Fibroblast of the aortic adventitia (primary cell): Measurements from ENCODE around the gene PPP1R9B. TPM values are rescaled to one million over a fixed set of nuclear protein-coding genes. Genes with fewer than 3 reads are reported as not detected.
A peak's percentile ranks its signal among the peaks of the same experiment; 100 is the strongest.

Experiments used
- DNase-seq: peaks from one replicate; pipeline ENCODE4 v3.0.0-alpha.2; 2010; ENCODE audit warnings: low read depth
- H3K4me3 ChIP-seq: 2 replicates; pipeline ENCODE4 v1.5.1; 2011; ENCODE audit warnings: low read depth, mild to moderate bottlenecking, control low read depth, low read length, moderate library complexity
- CTCF ChIP-seq: IDR thresholded peaks from 2 replicates; pipeline ENCODE4 v1.5.1; 2011; ENCODE audit warnings: mild to moderate bottlenecking, low read length, control low read depth, inconsistent platforms; ENCODE audit not compliant: insufficient read depth
- total RNA-seq: library from RNA; depleted of rRNA; stranded (reverse); fragments of >200 nt; gene quantifications from 2 replicates; pipeline ENCODE4 v1.2.3, GENCODE V29; 2012; ENCODE audit warnings: low replicate concordance

The PPP1R9B gene
- total RNA-seq, 1 donor, result 59.3 TPM

- no peak overlapping the region for H3K4me3 ChIP-seq
- no peak for TF ChIP-seq CTCF
- DNase-seq, result no peak
Observed at GRCh38 chr17:50164697-50164988, 14.2 kb upstream of the PPP1R9B start.

- H3K4me3 ChIP-seq, result no peak overlapping the region
- TF ChIP-seq CTCF, result no peak
- DNase-seq, result no peak
Observed at GRCh38 chr17:50163843-50164696, 13.6 kb upstream of the PPP1R9B start.

GRCh38 chr17:50162466-50163254, 12.2 kb upstream of the PPP1R9B start:
- no peak overlapping the region for H3K4me3 ChIP-seq
- no peak for DNase-seq
- no peak for TF ChIP-seq CTCF

- DNase-seq, result no peak
- no peak for TF ChIP-seq CTCF
- no peak overlapping the region for H3K4me3 ChIP-seq
Observed at GRCh38 chr17:50161911-50162288, 11.4 kb upstream of the PPP1R9B start.

- DNase-seq, result peak; percentile 88
- peak overlapping the region; percentile 73 for H3K4me3 ChIP-seq
- TF ChIP-seq CTCF, result peak; percentile 90
Observed at GRCh38 chr17:50161023-50161910, 10.8 kb upstream of the PPP1R9B start.

GRCh38 chr17:50157891-50158290, 7.4 kb upstream of the PPP1R9B start:
- TF ChIP-seq CTCF, result no peak
- no peak for DNase-seq
- no peak overlapping the region for H3K4me3 ChIP-seq
